ENCODE data around the gene RAD50.
"Not testable (repeated sequence)": the region's sequence is repeated elsewhere in the genome, so short reads cannot be mapped to it uniquely, and the experiment has no call there.

Gene RAD50

GRCh38 chr5:132540764-132541163, 16.0 kb upstream of the RAD50 start:
- no peak for DNase-seq (ENCODE audit: low read depth in 2 of 2)
- H3K4me3 ChIP-seq (replicated peaks in 1 of 2; ENCODE audit: low read depth in 2 of 2, low read length in 2 of 2) = no peak overlapping the region
- TF ChIP-seq, protein P1, sequence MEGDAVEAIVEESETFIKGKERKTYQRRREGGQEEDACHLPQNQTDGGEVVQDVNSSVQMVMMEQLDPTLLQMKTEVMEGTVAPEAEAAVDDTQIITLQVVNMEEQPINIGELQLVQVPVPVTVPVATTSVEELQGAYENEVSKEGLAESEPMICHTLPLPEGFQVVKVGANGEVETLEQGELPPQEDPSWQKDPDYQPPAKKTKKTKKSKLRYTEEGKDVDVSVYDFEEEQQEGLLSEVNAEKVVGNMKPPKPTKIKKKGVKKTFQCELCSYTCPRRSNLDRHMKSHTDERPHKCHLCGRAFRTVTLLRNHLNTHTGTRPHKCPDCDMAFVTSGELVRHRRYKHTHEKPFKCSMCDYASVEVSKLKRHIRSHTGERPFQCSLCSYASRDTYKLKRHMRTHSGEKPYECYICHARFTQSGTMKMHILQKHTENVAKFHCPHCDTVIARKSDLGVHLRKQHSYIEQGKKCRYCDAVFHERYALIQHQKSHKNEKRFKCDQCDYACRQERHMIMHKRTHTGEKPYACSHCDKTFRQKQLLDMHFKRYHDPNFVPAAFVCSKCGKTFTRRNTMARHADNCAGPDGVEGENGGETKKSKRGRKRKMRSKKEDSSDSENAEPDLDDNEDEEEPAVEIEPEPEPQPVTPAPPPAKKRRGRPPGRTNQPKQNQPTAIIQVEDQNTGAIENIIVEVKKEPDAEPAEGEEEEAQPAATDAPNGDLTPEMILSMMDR (IDR thresholded peaks at IDR 0.05; ENCODE audit: low read depth, low read length) = no peak

GRCh38 chr5:132543472-132544201, 13.1 kb upstream of the RAD50 start, which contains the start of gene IL5:
Gene IL5 (minus strand): TSS chr5:132543522. CDS start chr5:132543478, 44 bp downstream.
- H3K4me3 ChIP-seq (replicated peaks in 1 of 2; ENCODE audit: low read depth in 2 of 2, low read length in 2 of 2) = no peak within 1 kb of the TSS
- DNase-seq (ENCODE audit: low read depth in 2 of 2) = no peak
- TF ChIP-seq, protein P1 (IDR thresholded peaks at IDR 0.05; ENCODE audit: low read depth, low read length) = no peak

GRCh38 chr5:132546108-132546507, 10.7 kb upstream of the RAD50 start:
- TF ChIP-seq, protein P1 (IDR thresholded peaks at IDR 0.05; ENCODE audit: low read depth, low read length) = no peak
- no peak overlapping the region for H3K4me3 ChIP-seq (replicated peaks in 1 of 2; ENCODE audit: low read depth in 2 of 2, low read length in 2 of 2)
- DNase-seq (ENCODE audit: low read depth in 2 of 2) = no peak

- TF ChIP-seq, protein P1 (IDR thresholded peaks at IDR 0.05; ENCODE audit: low read depth, low read length) = no peak
- no peak overlapping the region for H3K4me3 ChIP-seq (replicated peaks in 1 of 2; ENCODE audit: low read depth in 2 of 2, low read length in 2 of 2)
- no peak for DNase-seq (ENCODE audit: low read depth in 2 of 2)
These were observed 9.5 kb upstream of the RAD50 start for GRCh38 chr5:132547269-132547668.

- DNase-seq (ENCODE audit: low read depth in 2 of 2); H3K4me3 ChIP-seq (replicated peaks in 1 of 2; ENCODE audit: low read depth in 2 of 2, low read length in 2 of 2): not testable (repeated sequence)
These were observed 7.9 kb upstream of the RAD50 start for GRCh38 chr5:132548834-132549233.

DNA sequence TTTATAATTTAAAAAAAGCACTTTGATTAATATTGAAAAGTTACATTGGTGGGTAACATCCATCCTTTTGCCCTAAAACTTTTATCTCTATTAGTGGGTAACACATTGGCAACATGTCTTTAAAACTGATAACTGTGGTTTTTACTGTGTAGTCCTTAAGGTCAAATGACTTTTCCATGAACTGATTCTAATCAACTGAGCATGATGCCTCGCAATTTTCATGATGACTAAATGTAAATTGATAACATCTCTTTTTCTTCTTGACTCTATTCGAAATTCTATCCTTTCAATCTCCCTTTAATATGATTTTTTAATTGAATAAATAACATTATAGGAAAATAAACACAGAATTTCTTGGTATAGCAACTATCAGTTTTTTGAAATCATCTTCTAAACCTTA, 7.2 kb upstream of the RAD50 start:
- no peak for DNase-seq (ENCODE audit: low read depth in 2 of 2)
- TF ChIP-seq, protein P1 (IDR thresholded peaks at IDR 0.05; ENCODE audit: low read depth, low read length) = no peak

GRCh38 chr5:132556153-132556762, 519 bp upstream of the RAD50 start:
- TF ChIP-seq, protein P1 (IDR thresholded peaks at IDR 0.05; ENCODE audit: low read depth, low read length) = no peak
- H3K4me3 ChIP-seq (replicated peaks in 1 of 2; ENCODE audit: low read depth in 2 of 2, low read length in 2 of 2) = peak overlapping the region; percentile 75 to 80
- no peak for DNase-seq (ENCODE audit: low read depth in 2 of 2)

More for the DNA sequence above, 7.2 kb upstream of the RAD50 start:
- H3K4me3 ChIP-seq (replicated peaks in 1 of 2; ENCODE audit: low read depth in 2 of 2, low read length in 2 of 2) = no peak overlapping the region

Measured in cardiac fibroblast (primary cell).